ENCODE measurements around the gene TSPAN9. TPM values are rescaled to one million over a fixed set of nuclear protein-coding genes. Genes with fewer than 3 reads are reported as not detected.

Gene TSPAN9
- total RNA-seq, 1 experiment from 2014 or later: 7.7 TPM

GRCh38 chr12:3309805-3310204, 232.6 kb downstream of the TSPAN9 start:
- in situ Hi-C loops (cut with HindIII; ENCODE audit: low pct_unique_long_range_greater_than_20kb, low sequenced_read_pairs) (no loop called here), intact Hi-C loops (cut with micrococcal nuclease; ENCODE audit: unreplicated experiment) (loop anchor here (10.0 kb wide), 2 partner anchors 145 to 495 kb away; no protein-coding TSS in a partner anchor)
- TF ChIP-seq SIN3A (IDR thresholded peaks at IDR 0.05; ENCODE audit: borderline replicate concordance, insufficient read depth, low read depth, low read length): no peak
- ATAC-seq: no peak
- H3K4me1 ChIP-seq (ENCODE audit: control insufficient read depth, insufficient read depth, low read length): no peaks in the 10 kb centered on the region
- no peaks in the 10 kb centered on the region for H3K36me3 ChIP-seq (ENCODE audit: control insufficient read depth, insufficient read depth, low read length)
- H3K27me3 ChIP-seq (ENCODE audit: control insufficient read depth, insufficient read depth, low read length): no peaks in the 10 kb centered on the region
- no peak overlapping the region for H3K27ac ChIP-seq (ENCODE audit: low read length)
- no peak for DNase-seq (ENCODE audit: low read depth, low spot score)
- BruUV-seq (replicated peaks): no TSS peak
- no peak overlapping the region for H3K4me3 ChIP-seq (ENCODE audit: low read depth in 2 of 2, low read length in 2 of 2)
- no peaks in the 10 kb centered on the region for H3K9me3 ChIP-seq (ENCODE audit: control insufficient read depth, insufficient read depth, low read depth, low read length)
- CTCF ChIA-PET: no interaction called here
- POLR2A ChIA-PET: no interaction called here

- ATAC-seq (no peak), DNase-seq (ENCODE audit: low read depth, low spot score) (no peak)
- intact Hi-C loops (cut with micrococcal nuclease; ENCODE audit: unreplicated experiment) (no loop called here), in situ Hi-C loops (cut with HindIII; ENCODE audit: low pct_unique_long_range_greater_than_20kb, low sequenced_read_pairs) (no loop called here)
- ChIA-PET POLR2A (no interaction called here), CTCF (no interaction called here)
- no peak for TF ChIP-seq CTCF (IDR thresholded peaks at IDR 0.05)
- no peak for TF ChIP-seq REST (IDR thresholded peaks at IDR 0.05; ENCODE audit: insufficient read depth in 1 of 2, low read depth in 2 of 2, low read length in 1 of 2)
- TF ChIP-seq SIN3A (IDR thresholded peaks at IDR 0.05; ENCODE audit: borderline replicate concordance, insufficient read depth, low read depth, low read length): no peak
- TF ChIP-seq TCF7L2 (IDR thresholded peaks at IDR 0.05; ENCODE audit: low read depth, low read length): no peak
- TF ChIP-seq POLR2AphosphoS5 (IDR thresholded peaks at IDR 0.05; ENCODE audit: low read depth, low read length): no peak
- Histone ChIP-seq H3K27me3 (ENCODE audit: control insufficient read depth, insufficient read depth, low read length) (no peaks in the 10 kb centered on the region), H3K4me1 (ENCODE audit: control insufficient read depth, insufficient read depth, low read length) (no peaks in the 10 kb centered on the region), H3K4me3 (ENCODE audit: low read depth in 2 of 2, low read length in 2 of 2) (no peak overlapping the region), H3K36me3 (ENCODE audit: control insufficient read depth, insufficient read depth, low read length) (no peaks in the 10 kb centered on the region), H3K9me3 (ENCODE audit: control insufficient read depth, insufficient read depth, low read depth, low read length) (no peaks in the 10 kb centered on the region), H3K27ac (ENCODE audit: low read length) (no peak overlapping the region)
- no TSS peak for BruUV-seq (replicated peaks)
Observed at GRCh38 chr12:3310271-3311026, 233.3 kb downstream of the TSPAN9 start.

- Histone ChIP-seq H3K4me3 (ENCODE audit: low read depth in 2 of 2, low read length in 2 of 2) (no peak overlapping the region), H3K4me1 (ENCODE audit: control insufficient read depth, insufficient read depth, low read length) (no peaks in the 10 kb centered on the region), H3K9me3 (ENCODE audit: control insufficient read depth, insufficient read depth, low read depth, low read length) (no peaks in the 10 kb centered on the region), H3K36me3 (ENCODE audit: control insufficient read depth, insufficient read depth, low read length) (no peaks in the 10 kb centered on the region), H3K27me3 (ENCODE audit: control insufficient read depth, insufficient read depth, low read length) (no peaks in the 10 kb centered on the region), H3K27ac (ENCODE audit: low read length) (no peak overlapping the region)
- TF ChIP-seq SIN3A (IDR thresholded peaks at IDR 0.05; ENCODE audit: borderline replicate concordance, insufficient read depth, low read depth, low read length) (no peak), CTCF (IDR thresholded peaks at IDR 0.05) (no peak), REST (IDR thresholded peaks at IDR 0.05; ENCODE audit: insufficient read depth in 1 of 2, low read depth in 2 of 2, low read length in 1 of 2) (no peak), TCF7L2 (IDR thresholded peaks at IDR 0.05; ENCODE audit: low read depth, low read length) (no peak), POLR2AphosphoS5 (IDR thresholded peaks at IDR 0.05; ENCODE audit: low read depth, low read length) (no peak)
- BruUV-seq (replicated peaks): no TSS peak
- intact Hi-C loops (cut with micrococcal nuclease; ENCODE audit: unreplicated experiment) (no loop called here), in situ Hi-C loops (cut with HindIII; ENCODE audit: low pct_unique_long_range_greater_than_20kb, low sequenced_read_pairs) (no loop called here)
- DNase-seq (ENCODE audit: low read depth, low spot score) (no peak), ATAC-seq (no peak)
- ChIA-PET POLR2A (no interaction called here), CTCF (no interaction called here)
Observed at GRCh38 chr12:3311027-3311402, 233.8 kb downstream of the TSPAN9 start.
